Embryonic facial prominence (tissue), 1 donor: ENCODE measurements around the gene SSC5D.
"Not testable (repeated sequence)": the region's sequence is repeated elsewhere in the genome, so short reads cannot be mapped to it uniquely, and the experiment has no call there.

ENCODE experiments used
- DNase-seq: peaks from one replicate; pipeline ENCODE4 v3.0.0-alpha.2; 2016; ENCODE audit errors: extremely low spot score

Gene SSC5D

DNA sequence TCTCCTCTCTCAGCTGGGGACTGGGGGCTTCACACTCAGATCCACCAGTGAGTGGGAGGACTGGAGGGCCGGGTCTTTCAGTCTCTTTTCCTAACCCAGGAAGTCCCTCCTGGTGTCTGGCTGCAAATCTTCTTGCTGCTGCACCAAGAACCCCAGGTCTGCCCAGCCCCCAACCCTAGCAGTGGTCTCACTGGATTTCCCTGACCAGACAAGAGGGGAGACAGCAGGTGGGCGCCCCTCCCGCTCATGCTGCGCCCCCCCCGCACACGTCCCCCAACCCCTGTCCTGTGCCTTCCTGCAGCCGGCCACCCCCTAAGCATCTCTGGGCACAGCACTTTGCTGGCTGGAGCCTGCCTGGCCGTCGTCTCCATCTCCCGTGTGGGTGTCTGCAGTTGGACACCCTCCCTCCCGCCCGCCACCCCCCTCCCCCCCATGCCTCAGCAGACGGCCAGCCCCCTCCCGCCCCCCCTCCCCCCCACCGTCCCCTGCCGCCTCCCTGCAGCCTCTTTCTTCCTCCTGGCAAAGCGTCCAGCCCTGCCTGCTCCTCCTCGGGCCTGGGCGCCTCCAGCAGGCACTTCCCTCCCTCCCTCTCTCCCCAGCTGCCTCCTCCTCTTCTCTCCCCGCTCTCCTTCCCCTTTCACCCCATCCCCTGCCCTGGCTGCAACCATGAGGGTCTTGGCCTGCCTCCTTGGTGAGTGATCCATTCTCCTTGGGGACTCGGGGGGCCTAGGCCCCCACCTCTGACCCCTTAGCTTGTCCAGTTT, at the start of gene SSC5D:
SSC5D (plus strand) TSS at position 513 of the 764 bp plus-strand sequence; CDS start at position 667, 154 bp downstream.
- no peak for DNase-seq

DNA sequence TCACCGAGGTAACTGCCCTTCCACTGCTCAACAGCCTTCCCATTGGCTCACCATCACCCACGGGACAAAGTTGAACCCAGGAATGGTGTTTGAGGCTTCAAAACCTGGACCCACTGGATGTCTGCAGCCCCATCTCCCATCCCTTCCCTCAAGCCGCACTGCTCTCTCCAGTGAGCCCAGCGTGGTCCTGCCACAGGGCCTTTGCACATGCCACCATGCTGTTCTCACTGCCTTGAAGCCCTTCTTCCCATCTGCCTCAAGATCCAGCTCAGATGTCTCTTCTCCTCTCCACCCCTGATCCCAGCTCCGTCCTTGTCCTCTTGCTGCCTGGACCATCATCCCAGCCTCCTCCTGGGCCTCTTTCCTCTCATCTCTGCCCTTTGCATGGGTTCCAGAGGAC, 49.2 kb upstream of the SSC5D start:
- DNase-seq = no peak

DNA sequence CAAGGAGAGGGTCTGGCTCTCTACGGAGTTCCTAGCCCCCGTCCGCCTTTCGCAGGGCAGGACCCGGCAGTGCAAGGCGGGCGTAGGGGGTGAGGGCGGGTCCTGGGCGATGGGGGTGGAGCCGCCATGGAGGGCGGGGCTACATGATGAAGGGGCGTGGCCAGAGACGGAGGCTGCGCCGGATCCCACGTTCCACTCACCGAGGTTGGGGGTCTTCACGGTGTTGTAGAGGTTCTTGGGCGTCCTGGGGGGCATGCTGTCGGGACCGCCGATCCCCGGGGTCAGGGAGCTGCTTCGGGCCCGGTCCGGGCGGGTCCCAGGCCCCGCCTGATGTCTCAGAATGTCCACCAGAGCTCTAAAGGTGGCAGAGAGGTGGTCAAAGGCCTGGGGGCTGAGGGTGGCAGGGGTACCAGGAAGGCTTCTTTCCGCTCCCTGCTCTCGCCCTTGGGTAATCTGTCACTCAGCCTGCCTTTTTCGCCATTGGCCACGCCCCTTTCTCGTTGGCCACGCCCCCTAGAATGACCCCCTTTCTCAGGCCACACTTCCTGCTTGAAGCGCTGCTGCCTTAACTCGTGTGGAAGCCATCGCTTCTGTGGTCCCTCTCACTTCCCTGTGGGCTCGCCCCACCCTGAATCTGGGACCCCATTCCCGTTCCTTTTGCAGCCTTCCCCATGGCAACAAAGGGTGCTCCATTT, 47.7 kb upstream of the SSC5D start:
- DNase-seq = no peak

DNA sequence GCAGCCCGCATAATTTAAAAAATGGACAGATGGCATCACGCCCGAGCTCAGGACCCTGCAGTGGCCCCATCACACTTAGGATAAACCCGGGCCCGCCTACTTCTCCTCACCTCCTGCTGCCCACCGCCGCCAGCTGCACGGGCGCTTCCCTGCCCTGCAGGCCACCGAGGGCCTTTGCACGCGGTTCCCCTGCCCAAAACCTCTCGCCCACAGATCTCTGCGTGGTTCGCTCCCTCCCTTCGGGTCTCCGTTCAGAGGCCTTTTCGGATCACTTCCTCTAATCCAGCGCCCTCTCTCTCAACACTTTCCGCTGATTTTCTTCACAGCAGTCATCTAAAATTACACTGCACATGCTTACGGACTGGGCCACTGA, 46.9 kb upstream of the SSC5D start:
- DNase-seq = no peak

DNA sequence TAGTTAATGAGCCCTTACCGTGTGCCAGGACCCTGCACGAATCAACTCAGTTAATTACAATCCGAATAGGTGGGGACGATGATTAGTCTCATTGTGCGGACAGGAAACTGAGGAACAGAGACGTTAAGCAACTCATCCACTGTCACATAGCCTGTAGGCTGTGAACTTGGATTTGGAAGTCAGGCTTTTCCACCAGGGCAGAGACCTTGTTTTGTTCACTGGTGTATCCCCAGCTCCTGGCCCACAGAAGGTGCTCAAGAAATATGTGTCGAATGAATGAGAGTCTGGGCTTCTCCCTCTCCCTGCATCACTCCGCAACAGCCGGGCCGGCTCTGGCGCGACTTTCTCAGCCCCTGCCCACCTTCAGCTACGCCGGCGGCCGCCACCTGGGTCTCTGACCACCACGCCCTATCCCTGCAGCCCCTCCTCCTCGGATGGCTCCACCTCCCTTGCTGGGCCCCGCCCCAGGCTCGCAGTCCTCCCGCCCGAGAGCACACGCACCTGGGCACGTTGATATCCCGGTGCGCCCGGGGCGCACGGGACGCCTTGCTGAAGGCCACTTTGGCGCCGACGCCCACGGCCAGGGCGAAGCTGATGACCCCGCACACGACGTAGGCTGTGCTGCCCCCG, 46.4 kb upstream of the SSC5D start:
- no peak for DNase-seq

GRCh38 chr19:55442372-55442961, 45.8 kb upstream of the SSC5D start:
- no peak for DNase-seq

DNA sequence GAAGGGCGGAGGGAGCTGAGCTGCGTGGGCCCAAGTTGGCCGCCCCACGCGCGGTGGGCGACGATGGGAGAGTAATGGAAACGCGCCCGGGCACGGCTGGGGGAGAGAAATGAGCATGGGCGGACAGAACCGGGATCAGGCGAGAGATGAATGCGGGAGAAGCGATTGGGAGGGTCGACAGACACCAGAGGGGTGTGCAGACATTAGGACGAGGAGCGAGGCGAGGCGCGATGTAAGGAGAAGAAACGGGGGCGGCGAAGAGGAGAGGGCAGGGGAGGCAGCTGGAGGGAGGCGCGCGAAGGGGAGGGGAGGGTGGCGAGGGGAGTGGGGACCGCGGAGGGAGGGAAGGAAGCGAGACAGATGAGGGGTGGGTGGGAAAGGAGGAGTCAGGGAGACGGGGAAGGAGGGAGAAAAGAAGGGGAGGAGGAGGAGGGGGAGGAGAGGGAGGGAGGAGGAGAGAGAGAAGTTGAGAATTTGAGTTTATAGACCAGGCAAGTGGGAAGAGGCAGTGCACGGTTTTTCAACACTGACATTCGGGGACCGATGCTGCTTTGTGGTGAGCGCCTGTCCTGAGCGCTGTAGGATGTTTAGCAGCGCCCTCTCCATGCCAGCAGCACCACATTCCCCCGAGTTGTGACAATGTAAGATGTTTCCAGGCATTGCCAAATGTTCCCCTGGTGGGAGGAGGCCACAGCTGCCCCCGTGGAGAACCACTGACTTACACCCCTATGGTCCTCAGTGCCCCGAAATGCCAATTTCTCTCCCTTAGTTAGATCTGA, 45.0 kb upstream of the SSC5D start, which contains the start of gene SHISA7:
SHISA7 (minus strand) TSS at position 256 of the 779 bp plus-strand sequence. CDS start 437 bp downstream, outside the sequence.
- DNase-seq = no peak

DNA sequence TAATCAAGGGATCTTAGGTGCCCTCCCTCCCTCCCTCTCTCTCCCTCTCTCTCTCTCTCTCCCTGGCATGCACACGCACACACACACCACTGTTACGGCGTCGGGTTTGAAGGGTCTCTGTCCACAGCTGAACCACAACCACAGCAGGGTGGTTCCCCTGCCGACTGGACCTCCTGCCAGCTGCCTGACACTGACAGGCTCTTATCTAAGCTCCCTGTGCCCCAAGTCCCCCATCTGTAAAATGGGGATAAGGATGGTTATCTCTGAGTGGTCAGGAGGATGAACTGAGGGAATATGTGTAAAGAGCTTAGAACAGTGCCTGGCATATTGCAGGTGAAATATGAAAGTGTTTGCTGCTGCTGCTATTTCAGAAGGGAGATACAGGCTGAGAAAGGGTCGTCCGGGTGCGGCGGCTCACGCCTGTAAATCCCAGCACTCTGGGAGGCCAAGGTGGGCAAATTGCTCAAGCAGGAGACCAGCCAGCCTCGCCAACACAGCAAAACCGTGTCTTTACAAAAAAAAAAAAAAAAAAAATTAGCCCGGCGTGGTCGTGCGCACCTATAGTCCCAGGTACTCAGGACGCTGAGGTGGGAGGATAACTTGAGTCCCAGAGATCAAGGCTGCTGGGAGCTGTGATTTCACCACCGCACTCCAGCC, 44.3 kb upstream of the SSC5D start:
- DNase-seq = no peak

GRCh38 chr19:55444646-55445045, 43.6 kb upstream of the SSC5D start:
- DNase-seq = no peak

DNA sequence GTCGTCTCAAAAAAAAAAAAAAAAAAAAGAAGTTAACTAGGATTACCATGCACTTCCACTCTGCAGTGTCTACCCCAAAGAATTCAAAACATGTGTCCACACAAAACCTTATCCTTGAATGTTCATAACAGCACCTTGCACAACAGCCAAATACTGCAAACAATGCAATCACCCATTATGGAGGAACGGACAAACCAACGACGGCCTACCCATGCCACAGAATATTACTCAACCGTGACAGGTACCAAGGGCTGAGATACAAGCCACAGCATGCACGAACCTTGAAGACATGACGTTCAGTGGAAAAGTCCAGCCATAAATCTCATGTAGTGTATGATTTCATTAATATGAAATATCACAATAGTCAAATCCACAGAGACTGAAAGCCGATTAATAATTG, 42.2 kb upstream of the SSC5D start:
- DNase-seq = no peak

GRCh38 chr19:55447421-55448174, 40.6 kb upstream of the SSC5D start:
- DNase-seq = no peak

DNA sequence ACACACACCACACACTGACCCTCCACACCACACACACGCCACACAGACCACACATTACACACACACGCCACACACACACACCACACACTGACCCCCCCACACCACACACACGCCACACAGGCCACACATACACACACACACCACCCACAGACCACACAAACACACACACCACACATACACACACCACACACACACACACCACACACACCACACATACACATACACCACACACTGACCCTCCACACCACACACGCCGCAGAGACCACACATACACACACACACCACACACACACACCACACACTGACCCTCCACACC, 40.1 kb upstream of the SSC5D start:
- DNase-seq = not testable (repeated sequence)

GRCh38 chr19:55449469-55449868, 38.8 kb upstream of the SSC5D start:
- no peak for DNase-seq

GRCh38 chr19:55451163-55451964, 36.9 kb upstream of the SSC5D start:
- DNase-seq = no peak

GRCh38 chr19:55451965-55452748, 36.1 kb upstream of the SSC5D start:
- peak; percentile 73 for DNase-seq

GRCh38 chr19:55452749-55453346, 35.4 kb upstream of the SSC5D start:
- DNase-seq = peak; percentile 80

DNA sequence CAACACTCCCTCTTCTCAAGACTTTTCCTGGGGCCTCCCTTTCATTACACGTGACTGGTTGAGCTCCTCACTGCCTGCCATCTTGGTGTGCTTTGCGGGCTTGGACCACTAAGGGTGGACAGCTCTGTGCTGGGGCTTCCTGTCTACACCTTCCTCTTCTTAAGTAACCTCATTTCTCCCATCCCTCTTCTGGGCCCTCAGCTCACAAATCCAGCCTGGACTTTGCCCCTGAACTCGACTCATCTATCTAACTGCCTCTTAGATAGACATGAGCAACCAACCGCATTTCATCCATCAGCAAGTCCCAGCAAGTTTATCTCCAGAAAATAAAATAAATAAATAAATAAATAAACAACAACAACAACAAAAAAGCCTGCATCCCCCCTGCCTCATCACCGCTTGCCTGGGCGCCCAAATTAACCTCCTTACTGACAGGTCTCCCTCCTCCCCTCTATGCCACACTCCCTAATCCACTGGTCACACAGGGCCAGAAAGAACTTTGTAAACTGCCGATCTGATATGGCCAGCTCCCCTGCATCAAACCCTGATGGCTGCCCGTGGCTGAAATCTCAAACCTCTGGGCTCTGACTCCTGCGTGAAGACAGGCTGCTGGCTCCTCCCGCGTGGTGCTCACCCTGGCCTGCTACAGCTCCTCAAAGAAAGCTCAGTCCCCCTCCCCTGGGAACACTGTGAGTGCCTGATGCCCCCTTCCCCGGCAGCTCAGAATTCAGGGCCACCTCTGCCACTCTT, 34.5 kb upstream of the SSC5D start:
- DNase-seq = no peak

DNA sequence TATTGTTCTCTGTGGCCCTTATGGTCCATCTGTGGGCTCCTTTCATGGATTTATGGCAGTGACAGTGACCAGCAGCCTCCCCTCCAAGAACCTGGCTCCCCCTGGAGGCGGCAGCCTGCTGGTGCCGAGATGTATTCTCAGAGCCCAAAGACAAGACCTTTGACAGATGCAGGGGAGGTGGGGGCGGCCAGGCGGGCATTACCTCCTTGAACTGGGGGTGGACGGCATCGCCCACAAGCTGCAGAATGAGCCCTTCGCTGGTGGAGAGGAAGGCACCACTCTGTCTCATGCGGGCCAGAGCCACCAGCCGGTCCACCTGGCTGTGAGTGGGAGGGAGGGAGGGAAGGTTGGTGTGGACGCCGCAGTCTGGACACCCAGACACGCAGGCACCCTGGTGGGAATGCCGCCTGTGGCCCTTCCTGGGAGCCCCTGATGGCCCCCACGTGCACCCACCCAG, 33.4 kb upstream of the SSC5D start:
- no peak for DNase-seq
